HG03139 (cell line): ENCODE data around the gene ANKRD30A.
"Not testable (repeated sequence)": the region's sequence is repeated elsewhere in the genome, so short reads cannot be mapped to it uniquely, and the experiment has no call there.

Experiments
- ATAC-seq: cut with Tn5 transposase; IDR thresholded peaks from one replicate; pipeline ENCODE4 v1.9.1; 2021; ENCODE audit not compliant: unreplicated experiment

ANKRD30A gene

GRCh38 chr10:37268266-37268665 lies 142.9 kb downstream of the ANKRD30A start:
- ATAC-seq, result no peak

GRCh38 chr10:37269554-37270256 lies 144.3 kb downstream of the ANKRD30A start:
- no peak for ATAC-seq

GRCh38 chr10:37275216-37275777 lies 149.9 kb downstream of the ANKRD30A start:
- ATAC-seq, result no peak

- ATAC-seq, result no peak
Observed at GRCh38 chr10:37285063-37285462, 159.7 kb downstream of the ANKRD30A start.

- ATAC-seq, result no peak
Observed at GRCh38 chr10:37289833-37290464, 164.6 kb downstream of the ANKRD30A start.

GRCh38 chr10:37301271-37301670 lies 175.9 kb downstream of the ANKRD30A start:
- ATAC-seq, result no peak

- no peak for ATAC-seq
Observed at GRCh38 chr10:37304036-37304435, 178.6 kb downstream of the ANKRD30A start.

- ATAC-seq, result no peak
Observed at GRCh38 chr10:37314350-37314749, 189.0 kb downstream of the ANKRD30A start.

- no peak for ATAC-seq
Observed at GRCh38 chr10:37314862-37315261, 189.5 kb downstream of the ANKRD30A start.

GRCh38 chr10:37344413-37344812 lies 219.0 kb downstream of the ANKRD30A start:
- no peak for ATAC-seq

- ATAC-seq, result no peak
Observed at GRCh38 chr10:37379991-37380390, 254.6 kb downstream of the ANKRD30A start.

GRCh38 chr10:37381271-37381670 lies 255.9 kb downstream of the ANKRD30A start:
- ATAC-seq, result no peak

- ATAC-seq, result no peak
Observed at GRCh38 chr10:37384923-37385322, 259.5 kb downstream of the ANKRD30A start.

GRCh38 chr10:37390926-37391325 lies 265.5 kb downstream of the ANKRD30A start:
- no peak for ATAC-seq

- not testable (repeated sequence) for ATAC-seq
Observed at GRCh38 chr10:37400774-37401173, 275.4 kb downstream of the ANKRD30A start.

GRCh38 chr10:37401225-37401624 lies 275.8 kb downstream of the ANKRD30A start:
- no peak for ATAC-seq

GRCh38 chr10:37403776-37404175 lies 278.4 kb downstream of the ANKRD30A start:
- ATAC-seq, result no peak
